Cardiac muscle cell (in vitro differentiated cells and primary cell): ENCODE data around the gene TJAP1. TPM values are rescaled to one million over a fixed set of nuclear protein-coding genes. Genes with fewer than 3 reads are reported as not detected.

ENCODE experiments used
- DNase-seq, 2 donors: peaks; one replicate each; pipeline versions ENCODE4 v3.0.0 to v3.0.0-alpha.2; 2010 to 2017; ENCODE audit warnings: low read depth in 1 of 2, low spot score in 1 of 2
- H3K27ac ChIP-seq: fragments of 200-600 bp; sonication (generic); 2 replicates; pipeline ENCODE4 v1.5.1; 2016
- H3K27me3 ChIP-seq: fragments of 200-600 bp; sonication (generic); 2 replicates; pipeline ENCODE4 v1.6.0; 2016; ENCODE audit warnings: control low read depth
- H3K36me3 ChIP-seq: fragments of 200-600 bp; sonication (generic); 2 replicates; pipeline ENCODE4 v1.5.1; 2016; ENCODE audit warnings: control low read depth
- H3K4me1 ChIP-seq: fragments of 200-600 bp; sonication (generic); 2 replicates; pipeline ENCODE4 v1.8.1; 2017; ENCODE audit warnings: low read depth, mild to moderate bottlenecking, mixed run types
- H3K4me3 ChIP-seq: fragments of 200-600 bp; sonication (generic); 2 replicates; pipeline ENCODE4 v1.5.1; 2016; ENCODE audit warnings: mild to moderate bottlenecking
- H3K9me3 ChIP-seq: fragments of 200-600 bp; sonication (generic); 2 replicates; pipeline ENCODE4 v1.5.1; 2017; ENCODE audit warnings: low read depth, mild to moderate bottlenecking, control low read depth
- CTCF ChIP-seq: IDR thresholded peaks from 2 replicates; pipeline ENCODE4 v1.5.1; 2012; ENCODE audit warnings: low read depth, mild to moderate bottlenecking, low read length
- polyA plus RNA-seq: library from polyadenylated mRNA; unstranded; fragments of >200 nt; fragmentation: Nextera tagmentation; extraction: Ambion mirVana; gene quantifications from 2 replicates; pipeline ENCODE4 v1.2.1, GENCODE V29; 2016
- total RNA-seq: library from RNA; depleted of rRNA; stranded (reverse); fragments of >200 nt; gene quantifications from 2 replicates; pipeline ENCODE4 v1.2.3, GENCODE V29; 2016

Gene TJAP1
- total and polyA plus RNA-seq, 2 experiments from 2014 or later, result 25.8 to 31.2 TPM

- Histone ChIP-seq H3K4me3 (no peak overlapping the region), H3K27ac (no peak overlapping the region), H3K4me1 (peaks cover 8% of the 10 kb centered on the region), H3K36me3 (no peaks in the 10 kb centered on the region), H3K9me3 (no peaks in the 10 kb centered on the region), H3K27me3 (no peaks in the 10 kb centered on the region)
- no peak for TF ChIP-seq CTCF
- DNase-seq, result no peak
Observed at GRCh38 chr6:43481591-43482236, 4.3 kb downstream of the TJAP1 start.

- no peak for TF ChIP-seq CTCF
- Histone ChIP-seq H3K4me1 (no peaks in the 10 kb centered on the region), H3K4me3 (no peak overlapping the region), H3K36me3 (no peaks in the 10 kb centered on the region), H3K9me3 (no peaks in the 10 kb centered on the region), H3K27me3 (no peaks in the 10 kb centered on the region), H3K27ac (no peak overlapping the region)
- DNase-seq, result no peak
Observed at GRCh38 chr6:43488667-43489276, 11.4 kb downstream of the TJAP1 start.

GRCh38 chr6:43489277-43490072, 12.1 kb downstream of the TJAP1 start:
- Histone ChIP-seq H3K4me3 (no peak overlapping the region), H3K9me3 (no peaks in the 10 kb centered on the region), H3K27ac (no peak overlapping the region), H3K27me3 (no peaks in the 10 kb centered on the region), H3K4me1 (no peaks in the 10 kb centered on the region), H3K36me3 (no peaks in the 10 kb centered on the region)
- TF ChIP-seq CTCF, result no peak
- no peak for DNase-seq

- DNase-seq, result no peak
- TF ChIP-seq CTCF, result no peak
- H3K4me1 ChIP-seq, result peaks cover 3% of the 10 kb centered on the region
- no peak overlapping the region for H3K4me3 ChIP-seq
- H3K27ac ChIP-seq, result no peak overlapping the region
- no peaks in the 10 kb centered on the region for H3K27me3 ChIP-seq
- no peaks in the 10 kb centered on the region for H3K9me3 ChIP-seq
- no peaks in the 10 kb centered on the region for H3K36me3 ChIP-seq
Observed at GRCh38 chr6:43490523-43490939, 13.2 kb downstream of the TJAP1 start.

GRCh38 chr6:43491750-43492661, 14.6 kb downstream of the TJAP1 start:
- Histone ChIP-seq H3K4me1 (peaks cover 13% of the 10 kb centered on the region), H3K4me3 (no peak overlapping the region), H3K36me3 (no peaks in the 10 kb centered on the region), H3K27ac (no peak overlapping the region), H3K9me3 (no peaks in the 10 kb centered on the region), H3K27me3 (no peaks in the 10 kb centered on the region)
- no peak for TF ChIP-seq CTCF
- peak in 1 of 2 donors; percentile 77 for DNase-seq
